Measurements from ENCODE around the gene LDLR.
"Not testable (repeated sequence)": the region's sequence is repeated elsewhere in the genome, so short reads cannot be mapped to it uniquely, and the experiment has no call there.

The LDLR gene

GRCh38 chr19:11073568-11073967 lies 15.7 kb upstream of the LDLR start:
- no peak for FAIRE-seq

- not testable (repeated sequence) for FAIRE-seq
Measured at GRCh38 chr19:11076792-11077191, 12.5 kb upstream of the LDLR start.

GRCh38 chr19:11078893-11079292 lies 10.4 kb upstream of the LDLR start:
- FAIRE-seq: no peak

- FAIRE-seq: no peak
Measured at GRCh38 chr19:11079999-11080398, 9.3 kb upstream of the LDLR start.

- FAIRE-seq: no peak
Measured at GRCh38 chr19:11087870-11088505, 1.3 kb upstream of the LDLR start.

- no peak for FAIRE-seq
Measured at GRCh38 chr19:11088506-11089253, 583 bp upstream of the LDLR start.

GRCh38 chr19:11090014-11090263 lies 676 bp downstream of the LDLR start:
- FAIRE-seq: not testable (repeated sequence)

- FAIRE-seq: no peak
Measured at GRCh38 chr19:11090264-11090996, 1.2 kb downstream of the LDLR start.

GRCh38 chr19:11090997-11091702 lies 1.9 kb downstream of the LDLR start:
- no peak for FAIRE-seq

GRCh38 chr19:11091703-11092153 lies 2.5 kb downstream of the LDLR start:
- FAIRE-seq: no peak

- FAIRE-seq: no peak
Measured at GRCh38 chr19:11092181-11092538, 2.9 kb downstream of the LDLR start.

- FAIRE-seq: no peak
Measured at GRCh38 chr19:11093689-11094238, 4.5 kb downstream of the LDLR start.

- no peak for FAIRE-seq
Measured at GRCh38 chr19:11094520-11094894, 5.2 kb downstream of the LDLR start.

- FAIRE-seq: no peak
Measured at GRCh38 chr19:11096210-11096841, 7.1 kb downstream of the LDLR start.

- FAIRE-seq: not testable (repeated sequence)
Measured at GRCh38 chr19:11097367-11097766, 8.1 kb downstream of the LDLR start.

- FAIRE-seq: no peak
Measured at GRCh38 chr19:11098327-11098726, 9.1 kb downstream of the LDLR start.

- FAIRE-seq: no peak
Measured at GRCh38 chr19:11098861-11099260, 9.6 kb downstream of the LDLR start.

- FAIRE-seq: no peak
Measured at GRCh38 chr19:11100049-11100448, 10.8 kb downstream of the LDLR start.

GRCh38 chr19:11101057-11101456 lies 11.8 kb downstream of the LDLR start:
- no peak for FAIRE-seq

GRCh38 chr19:11102944-11103343 lies 13.7 kb downstream of the LDLR start:
- FAIRE-seq: no peak

- not testable (repeated sequence) for FAIRE-seq
Measured at GRCh38 chr19:11103667-11104066, 14.4 kb downstream of the LDLR start.

- no peak for FAIRE-seq
Measured at GRCh38 chr19:11105014-11105636, 15.9 kb downstream of the LDLR start.

Data from endometrium (tissue), 2 donors.